Islet precursor cell (in vitro differentiated cells): ENCODE measurements around the gene HNRNPCL1.
"Not testable (repeated sequence)": the region's sequence is repeated elsewhere in the genome, so short reads cannot be mapped to it uniquely, and the experiment has no call there.

ENCODE experiments used
- DNase-seq: peaks from one replicate; pipeline ENCODE4 v3.0.0-alpha.2; 2018

The HNRNPCL1 gene

GRCh38 chr1:12848620-12849019 is at the start of gene HNRNPCL1:
HNRNPCL1 (minus strand) TSS chr1:12848720; CDS start chr1:12848289, 431 bp downstream.
- not testable (repeated sequence) for DNase-seq

DNA sequence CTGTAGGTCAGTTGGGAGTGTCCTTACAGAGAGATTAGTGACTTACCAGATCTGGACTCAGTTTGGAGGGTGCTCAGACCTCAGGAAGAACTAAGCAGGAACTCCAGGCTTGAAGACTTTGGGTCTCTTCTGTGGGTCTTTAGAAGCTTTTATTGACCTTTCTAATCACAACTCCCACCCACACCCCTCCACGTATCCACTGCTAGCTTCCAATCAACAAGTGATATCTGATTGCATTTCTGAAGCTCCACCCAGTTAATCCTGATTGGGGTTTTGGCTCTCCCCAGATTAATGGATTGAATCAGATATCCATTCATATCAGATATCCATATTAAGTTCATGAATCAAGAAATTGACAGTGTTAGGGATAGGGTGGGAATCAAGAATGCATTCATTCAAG is 49.6 kb upstream of the HNRNPCL1 start, which contains the start of gene PRAMEF10:
PRAMEF10 (minus strand) TSS at position 101 of the 400 bp plus-strand sequence. CDS start 2,423 bp downstream, outside the sequence.
- DNase-seq, result not testable (repeated sequence)

DNA sequence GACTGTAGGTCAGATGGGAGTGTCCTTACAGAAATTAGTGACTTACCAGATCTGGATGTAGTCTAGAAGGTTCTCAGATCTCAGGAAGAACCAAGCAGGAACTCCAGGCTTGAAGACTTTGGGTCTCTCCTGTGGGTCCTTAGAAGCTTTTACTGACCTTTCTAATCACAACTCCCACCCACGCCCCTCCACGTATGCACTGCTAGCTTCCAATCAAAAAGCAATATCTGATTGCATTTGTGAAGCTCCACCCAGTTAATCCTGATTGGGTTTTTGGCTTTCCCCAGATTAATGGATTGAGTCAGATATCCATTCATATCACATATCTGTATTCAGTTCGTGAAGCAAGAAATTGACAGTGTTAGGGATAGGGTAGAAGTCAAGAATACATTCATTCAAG is 37.6 kb upstream of the HNRNPCL1 start, which contains the start of gene PRAMEF4:
PRAMEF4 (minus strand) TSS at position 101 of the 400 bp plus-strand sequence. CDS start 2,807 bp downstream, outside the sequence.
- DNase-seq, result not testable (repeated sequence)

DNA sequence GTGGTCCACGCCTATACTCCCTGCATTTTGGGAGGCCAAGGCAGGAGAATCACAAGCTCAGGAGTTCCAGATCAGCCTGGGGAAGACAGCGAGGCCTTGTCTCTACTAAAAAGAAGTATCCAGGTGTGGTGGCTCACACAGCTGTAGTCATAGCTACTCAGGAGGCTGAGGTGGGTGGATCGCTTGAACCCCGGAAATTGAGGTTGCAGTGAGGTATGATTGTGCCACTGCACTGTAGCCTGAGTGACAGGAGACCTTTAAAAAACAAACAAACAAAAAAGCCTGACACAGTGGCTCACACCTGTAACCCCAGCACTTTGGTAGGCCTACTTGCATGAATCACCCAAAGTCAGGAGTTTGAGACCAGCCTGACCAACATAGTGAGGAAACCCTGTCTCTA is 29.9 kb upstream of the HNRNPCL1 start:
- DNase-seq, result not testable (repeated sequence)

- not testable (repeated sequence) for DNase-seq
Measured at GRCh38 chr1:12863131-12863880, 14.8 kb upstream of the HNRNPCL1 start.

GRCh38 chr1:12856786-12857185 is 8.3 kb upstream of the HNRNPCL1 start, which contains the start of gene PRAMEF2:
PRAMEF2 (plus strand) TSS chr1:12857086; CDS start chr1:12859010, 1,924 bp downstream.
- DNase-seq, result not testable (repeated sequence)

GRCh38 chr1:12851779-12852178 is 3.3 kb upstream of the HNRNPCL1 start:
- DNase-seq, result peak; percentile 53

DNA sequence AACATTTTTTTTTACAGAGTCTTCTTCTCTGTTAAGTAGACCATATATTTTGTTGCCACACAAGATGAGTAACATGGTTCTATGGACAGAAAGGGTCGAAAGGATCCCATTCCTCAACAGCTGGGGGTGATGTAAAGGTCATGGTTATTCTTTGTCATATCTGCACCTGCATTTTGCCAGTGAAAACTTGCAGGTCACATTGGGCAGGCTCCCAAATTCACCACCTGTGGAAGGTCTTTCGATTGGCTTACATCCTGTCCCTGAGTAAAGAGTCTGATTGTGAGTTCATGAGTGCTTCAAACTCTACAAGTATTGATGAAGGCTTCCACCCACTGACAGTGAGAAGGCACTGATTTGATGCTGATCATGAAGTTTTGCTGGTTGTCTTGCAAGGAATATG is 15.3 kb downstream of the HNRNPCL1 start:
- DNase-seq, result not testable (repeated sequence)

GRCh38 chr1:12831310-12831709 is 17.2 kb downstream of the HNRNPCL1 start, which contains the start of gene PRAMEF11:
PRAMEF11 (minus strand) TSS chr1:12831410; CDS start chr1:12828789, 2,621 bp downstream.
- not testable (repeated sequence) for DNase-seq

DNA sequence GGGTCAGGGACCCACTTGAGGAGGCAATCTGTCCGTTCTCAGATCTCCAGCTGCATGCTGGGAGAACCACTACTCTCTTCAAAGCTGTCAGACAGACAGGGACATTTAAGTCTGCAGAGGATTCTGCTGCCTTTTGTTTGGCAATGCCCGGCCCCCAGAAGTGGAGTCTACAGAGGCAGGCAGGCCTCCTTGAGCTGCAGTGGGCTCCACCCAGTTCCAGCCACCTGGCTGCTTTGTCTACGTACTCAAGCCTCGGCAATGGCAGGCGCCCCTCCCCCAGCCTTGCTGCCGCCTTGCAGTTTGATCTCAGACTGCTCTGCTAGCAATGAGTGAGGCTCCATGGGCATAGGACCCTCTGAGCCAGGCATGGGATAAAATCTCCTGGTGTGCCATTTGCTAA is 29.5 kb downstream of the HNRNPCL1 start:
- DNase-seq, result not testable (repeated sequence)

DNA sequence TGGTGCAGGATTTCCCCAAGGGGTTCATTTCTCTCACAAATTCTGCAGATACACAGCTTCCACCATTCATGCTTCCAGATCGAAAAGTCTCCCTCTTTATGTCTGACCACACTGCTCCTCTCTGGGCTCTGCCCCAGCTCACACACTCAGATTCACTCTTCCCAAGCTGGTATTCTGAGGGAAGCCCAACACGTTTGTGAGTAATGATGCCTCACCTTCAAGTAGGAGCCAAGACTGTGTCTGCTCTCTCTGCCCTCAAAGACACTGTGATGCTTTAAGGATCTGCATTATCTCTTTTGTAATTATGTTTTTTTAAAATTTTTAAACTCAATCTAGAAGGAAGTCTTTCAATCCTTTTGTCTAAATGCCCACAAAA is 37.1 kb downstream of the HNRNPCL1 start:
- DNase-seq, result no peak

DNA sequence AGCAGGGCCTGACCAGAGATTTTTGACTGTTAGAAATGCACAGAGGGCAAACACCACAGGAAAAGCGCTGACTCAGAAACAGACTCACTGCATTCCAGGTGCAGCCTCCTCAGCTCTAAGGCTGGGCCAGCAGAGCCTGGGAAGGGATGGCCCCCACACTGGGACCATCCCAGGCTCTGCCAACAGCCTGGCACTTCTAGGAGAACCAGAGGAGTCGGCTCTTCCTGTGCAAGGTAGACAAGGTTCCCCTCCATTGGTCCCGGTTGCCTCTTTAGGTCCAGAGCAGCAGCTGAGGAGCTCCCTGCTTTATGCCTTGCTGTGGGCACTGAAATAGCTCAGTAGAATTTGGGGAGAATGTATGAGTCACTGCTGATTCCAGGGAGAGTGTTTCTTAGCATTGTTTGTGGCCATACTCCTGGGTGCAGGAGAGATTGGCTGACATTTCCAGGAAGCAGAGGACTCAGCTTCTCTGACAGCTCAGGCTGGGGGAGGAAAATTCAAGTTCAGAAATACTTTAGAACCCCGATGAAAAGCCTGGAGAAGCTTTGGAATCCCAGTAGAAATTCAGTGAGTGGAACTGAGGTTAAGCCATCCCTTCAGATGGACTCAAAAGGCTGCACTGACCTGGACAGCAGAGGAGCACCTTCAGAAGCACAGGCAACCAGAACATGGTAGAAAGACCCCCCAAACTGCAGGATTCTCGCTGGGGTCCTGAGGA is 37.7 kb downstream of the HNRNPCL1 start:
- peak; percentile 64 for DNase-seq

DNA sequence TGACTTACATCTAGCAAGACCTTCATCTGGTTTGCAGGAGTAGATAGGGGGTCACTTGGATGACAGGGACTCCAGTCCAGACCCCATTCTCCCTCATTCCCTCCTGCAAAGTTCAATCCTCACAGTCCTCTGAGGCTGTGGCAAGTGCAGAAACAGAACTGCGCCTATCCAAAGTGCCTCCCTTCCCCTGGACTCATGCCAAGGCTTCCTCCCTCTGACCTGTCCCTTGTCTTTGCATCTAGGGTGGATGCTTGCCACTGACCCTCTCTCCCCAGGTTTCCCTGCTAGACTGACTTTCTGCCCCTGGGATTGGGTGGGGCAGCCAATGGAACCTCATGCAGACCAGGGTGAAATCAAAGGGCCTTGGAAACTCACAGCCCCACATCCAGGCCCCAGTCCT is 38.6 kb downstream of the HNRNPCL1 start:
- no peak for DNase-seq

GRCh38 chr1:12799730-12800129 is 48.8 kb downstream of the HNRNPCL1 start:
- DNase-seq, result no peak

DNA sequence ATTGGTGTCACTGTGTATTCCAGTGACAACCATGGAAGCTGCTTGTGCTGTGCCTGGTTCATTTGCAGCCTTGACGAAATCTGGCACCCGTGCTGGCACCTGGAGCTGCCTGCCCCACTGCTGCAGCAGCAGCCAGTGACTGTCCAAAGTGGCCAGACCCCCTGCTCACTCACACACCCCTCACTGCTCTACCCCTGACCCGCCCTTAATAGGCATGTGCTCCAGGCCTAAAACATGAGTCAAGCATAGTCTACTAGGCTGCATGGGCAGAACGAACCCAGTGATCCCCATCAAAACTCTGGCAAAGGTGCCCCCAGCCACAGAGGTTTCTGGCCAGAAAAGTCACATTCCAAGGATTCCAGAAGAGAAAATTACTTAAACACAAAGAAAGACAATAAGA is 49.6 kb downstream of the HNRNPCL1 start:
- peak; percentile 71 for DNase-seq
